ENCODE data around the gene RABGAP1.

DNA sequence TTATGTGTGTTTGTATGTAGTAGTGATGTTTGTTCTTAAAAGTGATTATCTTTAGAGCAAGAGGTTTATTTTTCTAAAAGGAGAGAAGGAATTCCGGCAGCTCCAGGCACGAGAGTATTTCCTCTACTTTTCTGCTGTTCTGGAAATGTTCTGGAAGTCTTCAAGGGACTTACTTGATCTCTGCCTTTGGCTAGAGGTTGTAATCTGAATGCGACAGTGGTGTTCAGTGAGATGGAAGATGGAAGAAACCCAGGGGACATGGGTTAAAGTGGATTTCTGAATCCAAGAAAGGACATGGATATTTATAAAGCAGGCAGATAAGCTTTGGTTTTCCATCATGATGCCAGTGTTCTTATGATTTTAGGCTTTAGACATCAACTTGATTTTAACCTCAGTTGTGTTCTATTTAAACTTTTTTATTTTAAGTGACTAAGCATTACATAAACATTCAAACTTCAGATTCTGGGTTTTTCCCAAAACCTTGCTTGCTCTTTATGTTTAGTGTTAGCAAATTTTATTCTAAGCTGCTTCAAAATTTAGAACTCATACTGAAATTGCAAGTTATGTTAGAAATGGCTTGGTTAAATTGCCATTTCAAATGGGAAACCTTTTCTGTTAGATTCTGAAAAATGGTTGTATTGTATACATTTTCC lies 96.2 kb downstream of the RABGAP1 start:
- no peak for TF ChIP-seq ZNF274 (IDR thresholded peaks at IDR 0.05; ENCODE audit: low read length)
- no peak for TF ChIP-seq ZNF274 (tag by site-specific recombination; IDR thresholded peaks at IDR 0.05; ENCODE audit: borderline replicate concordance)
- no peak for TF ChIP-seq BCL11A (tag by site-specific recombination; IDR thresholded peaks at IDR 0.05; ENCODE audit: low read depth)
- TF ChIP-seq, protein P1, sequence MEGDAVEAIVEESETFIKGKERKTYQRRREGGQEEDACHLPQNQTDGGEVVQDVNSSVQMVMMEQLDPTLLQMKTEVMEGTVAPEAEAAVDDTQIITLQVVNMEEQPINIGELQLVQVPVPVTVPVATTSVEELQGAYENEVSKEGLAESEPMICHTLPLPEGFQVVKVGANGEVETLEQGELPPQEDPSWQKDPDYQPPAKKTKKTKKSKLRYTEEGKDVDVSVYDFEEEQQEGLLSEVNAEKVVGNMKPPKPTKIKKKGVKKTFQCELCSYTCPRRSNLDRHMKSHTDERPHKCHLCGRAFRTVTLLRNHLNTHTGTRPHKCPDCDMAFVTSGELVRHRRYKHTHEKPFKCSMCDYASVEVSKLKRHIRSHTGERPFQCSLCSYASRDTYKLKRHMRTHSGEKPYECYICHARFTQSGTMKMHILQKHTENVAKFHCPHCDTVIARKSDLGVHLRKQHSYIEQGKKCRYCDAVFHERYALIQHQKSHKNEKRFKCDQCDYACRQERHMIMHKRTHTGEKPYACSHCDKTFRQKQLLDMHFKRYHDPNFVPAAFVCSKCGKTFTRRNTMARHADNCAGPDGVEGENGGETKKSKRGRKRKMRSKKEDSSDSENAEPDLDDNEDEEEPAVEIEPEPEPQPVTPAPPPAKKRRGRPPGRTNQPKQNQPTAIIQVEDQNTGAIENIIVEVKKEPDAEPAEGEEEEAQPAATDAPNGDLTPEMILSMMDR (tag by site-specific recombination; IDR thresholded peaks at IDR 0.05), result no peak
- TF ChIP-seq ZNF677 (tag by site-specific recombination; IDR thresholded peaks at IDR 0.05), result no peak
- TF ChIP-seq ZNF626 (tag by site-specific recombination; IDR thresholded peaks at IDR 0.05), result no peak
- TF ChIP-seq, protein P2, sequence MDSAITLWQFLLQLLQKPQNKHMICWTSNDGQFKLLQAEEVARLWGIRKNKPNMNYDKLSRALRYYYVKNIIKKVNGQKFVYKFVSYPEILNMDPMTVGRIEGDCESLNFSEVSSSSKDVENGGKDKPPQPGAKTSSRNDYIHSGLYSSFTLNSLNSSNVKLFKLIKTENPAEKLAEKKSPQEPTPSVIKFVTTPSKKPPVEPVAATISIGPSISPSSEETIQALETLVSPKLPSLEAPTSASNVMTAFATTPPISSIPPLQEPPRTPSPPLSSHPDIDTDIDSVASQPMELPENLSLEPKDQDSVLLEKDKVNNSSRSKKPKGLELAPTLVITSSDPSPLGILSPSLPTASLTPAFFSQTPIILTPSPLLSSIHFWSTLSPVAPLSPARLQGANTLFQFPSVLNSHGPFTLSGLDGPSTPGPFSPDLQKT (IDR thresholded peaks at IDR 0.05; ENCODE audit: borderline replicate concordance, low read depth, low read length), result no peak
- no peak for TF ChIP-seq ZBTB21 (tag by site-specific recombination; IDR thresholded peaks at IDR 0.05)
- TF ChIP-seq ZNF433 (tag by site-specific recombination; IDR thresholded peaks at IDR 0.05; ENCODE audit: low read depth), result no peak

Data from HEK293 (cell line).